H9 (cell line): Measurements from ENCODE around the gene FARP1. TPM values are rescaled to one million over a fixed set of nuclear protein-coding genes. Genes with fewer than 3 reads are reported as not detected.

Experiments
- DNase-seq: peaks from one replicate; pipeline ENCODE4 v3.0.0-alpha.2; 2017
- H2AFZ ChIP-seq: one replicate; pipeline ENCODE4 v1.6.1; 2013; ENCODE audit warnings: mild to moderate bottlenecking, low read length, control low read depth, moderate library complexity
- H2AK5ac ChIP-seq: 2 replicates; pipeline ENCODE4 v1.6.1; 2013; ENCODE audit warnings: low read length, control low read depth, mixed read lengths; ENCODE audit not compliant: insufficient read length
- H2BK120ac ChIP-seq: one replicate; pipeline ENCODE4 v1.6.1; 2013; ENCODE audit warnings: low read depth, mild to moderate bottlenecking, low read length, control low read depth, inconsistent platforms; ENCODE audit not compliant: poor library complexity, severe bottlenecking
- H2BK12ac ChIP-seq: 2 replicates; pipeline ENCODE4 v1.6.1; 2013; ENCODE audit warnings: low read length, control low read depth, mixed read lengths, low read depth; ENCODE audit not compliant: insufficient read length
- H2BK15ac ChIP-seq: 2 replicates; pipeline ENCODE4 v1.6.1; 2013; ENCODE audit warnings: low read depth, low read length, control low read depth
- H2BK20ac ChIP-seq: one replicate; pipeline ENCODE4 v1.6.1; 2013; ENCODE audit warnings: low read depth, mild to moderate bottlenecking, low read length, control low read depth, inconsistent platforms; ENCODE audit not compliant: poor library complexity, severe bottlenecking
- H2BK5ac ChIP-seq: 2 replicates; pipeline ENCODE4 v1.6.1; 2013; ENCODE audit warnings: low read length, control low read depth, mixed read lengths; ENCODE audit not compliant: insufficient read length
- H3K14ac ChIP-seq: 2 replicates; pipeline ENCODE4 v1.6.1; 2013; ENCODE audit warnings: low read length, control low read depth; ENCODE audit not compliant: insufficient read depth
- H3K18ac ChIP-seq: 2 replicates; pipeline ENCODE4 v1.6.1; 2013; ENCODE audit warnings: low read depth, mild to moderate bottlenecking, mixed read lengths, low read length, control low read depth; ENCODE audit not compliant: insufficient read length
- H3K23ac ChIP-seq: 2 replicates; pipeline ENCODE4 v1.6.1; 2013; ENCODE audit warnings: low read length, control low read depth, mixed read lengths, low read depth; ENCODE audit not compliant: insufficient read length
- H3K23me2 ChIP-seq: 2 replicates; pipeline ENCODE4 v1.6.1; 2013; ENCODE audit warnings: low read depth, mild to moderate bottlenecking, mixed read lengths, low read length, control low read depth; ENCODE audit not compliant: insufficient read length, poor library complexity, severe bottlenecking
- H3K27ac ChIP-seq: 2 replicates; pipeline ENCODE4 v1.5.1; 2013; ENCODE audit warnings: low read length, control low read depth, mixed read lengths, low read depth; ENCODE audit not compliant: insufficient read length
- H3K27me3 ChIP-seq: 2 replicates; pipeline ENCODE4 v1.6.1; 2013; ENCODE audit warnings: low read length, control low read depth, inconsistent platforms; ENCODE audit not compliant: insufficient read depth
- H3K4ac ChIP-seq: 2 replicates; pipeline ENCODE4 v1.6.1; 2013; ENCODE audit warnings: low read depth, mild to moderate bottlenecking, control low read depth, inconsistent platforms, low read length, moderate library complexity
- H3K4me1 ChIP-seq: 2 replicates; pipeline ENCODE4 v1.6.1; 2013; ENCODE audit warnings: low read length, control low read depth, inconsistent platforms; ENCODE audit not compliant: insufficient read depth
- H3K4me2 ChIP-seq: 2 replicates; pipeline ENCODE4 v1.6.1; 2013; ENCODE audit warnings: low read length, control low read depth, mixed read lengths; ENCODE audit not compliant: insufficient read length, insufficient read depth
- H3K56ac ChIP-seq: 2 replicates; pipeline ENCODE4 v1.6.1; 2013; ENCODE audit warnings: low read depth, mild to moderate bottlenecking, mixed read lengths, low read length, control low read depth; ENCODE audit not compliant: insufficient read length
- H3K79me1 ChIP-seq: 2 replicates; pipeline ENCODE4 v1.6.1; 2013; ENCODE audit warnings: low read depth, mild to moderate bottlenecking, moderate library complexity, low read length, control low read depth, inconsistent platforms; ENCODE audit not compliant: insufficient read depth, poor library complexity, severe bottlenecking
- H3K79me2 ChIP-seq: 2 replicates; pipeline ENCODE4 v1.6.1; 2013; ENCODE audit warnings: low read length, control low read depth, inconsistent platforms; ENCODE audit not compliant: insufficient read depth
- H3K9ac ChIP-seq: 2 replicates; pipeline ENCODE4 v1.6.1; 2013; ENCODE audit warnings: low read length, control low read depth, mixed read lengths; ENCODE audit not compliant: insufficient read length; ENCODE audit errors: extremely low read depth
- H3K9me3 ChIP-seq: one replicate; pipeline ENCODE4 v1.6.1; 2013; ENCODE audit warnings: low read depth, low read length, inconsistent platforms; ENCODE audit not compliant: control insufficient read depth
- H3T11ph ChIP-seq: one replicate; pipeline ENCODE4 v1.6.1; 2013; ENCODE audit warnings: mild to moderate bottlenecking, low read length, control low read depth, inconsistent platforms
- H4K20me1 ChIP-seq: one replicate; pipeline ENCODE4 v1.6.1; 2013; ENCODE audit not compliant: control insufficient read depth, insufficient read length, insufficient read depth
- H4K5ac ChIP-seq: 2 replicates; pipeline ENCODE4 v1.6.1; 2013; ENCODE audit warnings: low read depth, mild to moderate bottlenecking, mixed read lengths, low read length, control low read depth; ENCODE audit not compliant: insufficient read length
- H4K8ac ChIP-seq: replicated peaks from 2 replicates; pipeline ENCODE4 v1.6.1; 2013; ENCODE audit warnings: low read length, control low read depth, mixed read lengths, low read depth; ENCODE audit not compliant: insufficient read length
- H4K91ac ChIP-seq: 2 replicates; pipeline ENCODE4 v1.6.1; 2013; ENCODE audit warnings: low read depth, mild to moderate bottlenecking, moderate library complexity, mixed read lengths, low read length, control low read depth; ENCODE audit not compliant: insufficient read length
- H3K27ac Mint-ChIP-seq, 3 experiments: 2 replicates in 2 of 3; 3 replicates in 1 of 3; pipeline ENCODE4 v1.8.0; 2020 to 2021; ENCODE audit warnings: mixed read lengths in 3 of 3, mild to moderate bottlenecking in 1 of 3, moderate library complexity in 1 of 3
- H3K27me3 Mint-ChIP-seq: 2 replicates; pipeline ENCODE4 v1.8.0; 2021; ENCODE audit warnings: low read depth, mild to moderate bottlenecking, moderate library complexity, mixed read lengths
- H3K36me3 Mint-ChIP-seq, 3 experiments: 2 replicates in 2 of 3; 3 replicates in 1 of 3; pipeline ENCODE4 v1.8.0; 2020 to 2021; ENCODE audit warnings: low read depth in 3 of 3, mixed read lengths in 3 of 3; ENCODE audit not compliant: insufficient read depth in 1 of 3
- H3K4me1 Mint-ChIP-seq, 2 experiments: 2 replicates each; pipeline ENCODE4 v1.8.0; 2020; ENCODE audit warnings: mixed read lengths in 2 of 2
- H3K4me3 Mint-ChIP-seq, 2 experiments: 2 replicates in 1 of 2; 3 replicates in 1 of 2; pipeline ENCODE4 v1.8.0; 2020 to 2021; ENCODE audit warnings: mild to moderate bottlenecking in 2 of 2, mixed read lengths in 2 of 2, moderate library complexity in 1 of 2
- H3K9me3 Mint-ChIP-seq, 2 experiments: 2 replicates in 1 of 2; 3 replicates in 1 of 2; pipeline ENCODE4 v1.8.0; 2020; ENCODE audit warnings: mild to moderate bottlenecking in 2 of 2, mixed read lengths in 2 of 2, moderate library complexity in 1 of 2
- WGBS: extraction: QIAGEN DNeasy Blood & Tissue Kit; methylation state at CpG from one replicate; pipeline ENCODE4 v1.1.7; 2013; ENCODE audit warnings: missing lambda C conversion rate, low lambda C conversion rate, mixed read lengths; ENCODE audit not compliant: insufficient read length; ENCODE audit errors: extremely low coverage; 5-methylcytosine and 5-hydroxymethylcytosine counted together
- total RNA-seq: library from RNA; stranded (reverse); gene quantifications from 2 replicates; pipeline ENCODE4 v1.2.1, GENCODE V29; 2021
- TF ChIP-seq, protein P1 (sequence below): fragments of 200-600 bp; sonication (generic); conservative IDR thresholded peaks from 3 replicates; pipeline ENCODE4 v1.8.0; 2021; ENCODE audit warnings: antibody characterized with exemption, mild to moderate bottlenecking

FARP1 gene
- total RNA-seq, 1 experiment from 2014 or later, result 95.9 TPM

DNA sequence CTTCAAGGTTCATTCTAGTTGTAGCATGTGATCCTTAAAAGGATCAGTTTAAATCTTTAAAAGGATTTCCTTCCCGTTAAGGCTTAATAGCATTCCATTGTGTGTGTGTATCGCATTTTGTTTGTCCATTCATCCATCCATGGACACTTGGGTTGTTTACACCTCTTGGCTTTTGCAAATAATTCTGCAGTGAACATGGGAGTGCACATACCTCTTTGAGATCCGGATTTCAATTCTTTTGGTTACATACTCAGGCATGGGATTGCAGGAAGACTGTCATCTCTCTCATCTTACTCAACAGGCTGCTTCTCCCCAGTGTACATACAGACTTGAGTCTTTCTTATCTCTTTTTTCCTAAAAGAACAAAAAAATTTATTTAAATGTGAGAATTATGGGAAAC lies 32.9 kb downstream of the FARP1 start:
- TF ChIP-seq, protein P1, sequence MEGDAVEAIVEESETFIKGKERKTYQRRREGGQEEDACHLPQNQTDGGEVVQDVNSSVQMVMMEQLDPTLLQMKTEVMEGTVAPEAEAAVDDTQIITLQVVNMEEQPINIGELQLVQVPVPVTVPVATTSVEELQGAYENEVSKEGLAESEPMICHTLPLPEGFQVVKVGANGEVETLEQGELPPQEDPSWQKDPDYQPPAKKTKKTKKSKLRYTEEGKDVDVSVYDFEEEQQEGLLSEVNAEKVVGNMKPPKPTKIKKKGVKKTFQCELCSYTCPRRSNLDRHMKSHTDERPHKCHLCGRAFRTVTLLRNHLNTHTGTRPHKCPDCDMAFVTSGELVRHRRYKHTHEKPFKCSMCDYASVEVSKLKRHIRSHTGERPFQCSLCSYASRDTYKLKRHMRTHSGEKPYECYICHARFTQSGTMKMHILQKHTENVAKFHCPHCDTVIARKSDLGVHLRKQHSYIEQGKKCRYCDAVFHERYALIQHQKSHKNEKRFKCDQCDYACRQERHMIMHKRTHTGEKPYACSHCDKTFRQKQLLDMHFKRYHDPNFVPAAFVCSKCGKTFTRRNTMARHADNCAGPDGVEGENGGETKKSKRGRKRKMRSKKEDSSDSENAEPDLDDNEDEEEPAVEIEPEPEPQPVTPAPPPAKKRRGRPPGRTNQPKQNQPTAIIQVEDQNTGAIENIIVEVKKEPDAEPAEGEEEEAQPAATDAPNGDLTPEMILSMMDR, result no peak
- Mint-ChIP-seq H3K27ac (peak overlapping the region in 1 of 3 experiments; percentile 20; a peak in 1 of 7 replicates), H3K27me3 (no peaks in the 10 kb centered on the region), H3K9me3 (no peaks in the 10 kb centered on the region), H3K36me3 (peaks cover 4 to 13% (median 13%) of the 10 kb centered on the region in 3 experiments; a peak in 5 of 7 replicates), H3K4me3 (no peak overlapping the region), H3K4me1 (peaks cover 63 to 69% of the 10 kb centered on the region in 2 experiments)
- Histone ChIP-seq H3K14ac (no peak overlapping the region), H3K18ac (no peak overlapping the region), H3K27me3 (no peaks in the 10 kb centered on the region), H3K4ac (no peak overlapping the region), H3K23me2 (no peaks in the 10 kb centered on the region), H2BK12ac (no peak overlapping the region), H2BK15ac (no peak overlapping the region), H3K9ac (no peak overlapping the region), H4K5ac (no peak overlapping the region), H2AK5ac (no peak overlapping the region), H3K4me2 (no peak overlapping the region), H3K9me3 (no peaks in the 10 kb centered on the region), H4K8ac (no peak overlapping the region), H3K79me2 (peaks cover 4% of the 10 kb centered on the region; the same call in 1 of the 2 replicates), H2BK20ac (no peak overlapping the region), H3K27ac (no peak overlapping the region), H3K56ac (no peak overlapping the region), H4K20me1 (no peaks in the 10 kb centered on the region), H3K23ac (no peak overlapping the region), H2BK5ac (no peak overlapping the region), H4K91ac (no peak overlapping the region), H3K79me1 (peaks cover 2% of the 10 kb centered on the region), H2BK120ac (no peak overlapping the region), H3K4me1 (peaks cover 29% of the 10 kb centered on the region), H3T11ph (no peak overlapping the region), H2AFZ (no peak overlapping the region)
- no CpG with 5 or more reads among the region's 3 CpGs for WGBS
- DNase-seq, result no peak
